ENCODE measurements around the gene CNOT3.

Gene CNOT3

DNA sequence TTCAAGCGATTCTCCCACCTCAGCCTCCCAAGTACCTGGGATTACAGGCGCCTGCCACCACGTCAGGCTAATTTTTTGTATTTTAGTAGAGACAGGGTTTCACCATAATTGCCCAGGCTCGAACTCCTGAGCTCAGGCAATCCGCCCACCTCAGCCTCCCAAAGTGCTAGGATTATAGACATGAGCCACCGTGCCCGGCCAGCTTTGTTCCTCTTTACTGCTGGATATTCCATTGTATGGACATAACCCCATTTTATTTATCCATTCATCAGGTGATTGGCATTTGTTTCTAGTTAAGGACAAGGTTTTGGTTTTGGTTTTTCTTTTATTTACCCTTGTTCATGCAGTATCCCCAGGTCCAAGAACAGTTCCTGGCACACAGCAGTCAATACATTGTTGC, 59.0 kb downstream of the CNOT3 start:
- TF ChIP-seq, protein P1, sequence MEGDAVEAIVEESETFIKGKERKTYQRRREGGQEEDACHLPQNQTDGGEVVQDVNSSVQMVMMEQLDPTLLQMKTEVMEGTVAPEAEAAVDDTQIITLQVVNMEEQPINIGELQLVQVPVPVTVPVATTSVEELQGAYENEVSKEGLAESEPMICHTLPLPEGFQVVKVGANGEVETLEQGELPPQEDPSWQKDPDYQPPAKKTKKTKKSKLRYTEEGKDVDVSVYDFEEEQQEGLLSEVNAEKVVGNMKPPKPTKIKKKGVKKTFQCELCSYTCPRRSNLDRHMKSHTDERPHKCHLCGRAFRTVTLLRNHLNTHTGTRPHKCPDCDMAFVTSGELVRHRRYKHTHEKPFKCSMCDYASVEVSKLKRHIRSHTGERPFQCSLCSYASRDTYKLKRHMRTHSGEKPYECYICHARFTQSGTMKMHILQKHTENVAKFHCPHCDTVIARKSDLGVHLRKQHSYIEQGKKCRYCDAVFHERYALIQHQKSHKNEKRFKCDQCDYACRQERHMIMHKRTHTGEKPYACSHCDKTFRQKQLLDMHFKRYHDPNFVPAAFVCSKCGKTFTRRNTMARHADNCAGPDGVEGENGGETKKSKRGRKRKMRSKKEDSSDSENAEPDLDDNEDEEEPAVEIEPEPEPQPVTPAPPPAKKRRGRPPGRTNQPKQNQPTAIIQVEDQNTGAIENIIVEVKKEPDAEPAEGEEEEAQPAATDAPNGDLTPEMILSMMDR (IDR thresholded peaks at IDR 0.05; ENCODE audit: low read depth, low read length), result no peak
- H3K4me3 ChIP-seq (replicated peaks in 1 of 2; ENCODE audit: low read depth in 2 of 2, low read length in 2 of 2), result no peak overlapping the region
- DNase-seq (ENCODE audit: low read depth in 2 of 2), result no peak

DNA sequence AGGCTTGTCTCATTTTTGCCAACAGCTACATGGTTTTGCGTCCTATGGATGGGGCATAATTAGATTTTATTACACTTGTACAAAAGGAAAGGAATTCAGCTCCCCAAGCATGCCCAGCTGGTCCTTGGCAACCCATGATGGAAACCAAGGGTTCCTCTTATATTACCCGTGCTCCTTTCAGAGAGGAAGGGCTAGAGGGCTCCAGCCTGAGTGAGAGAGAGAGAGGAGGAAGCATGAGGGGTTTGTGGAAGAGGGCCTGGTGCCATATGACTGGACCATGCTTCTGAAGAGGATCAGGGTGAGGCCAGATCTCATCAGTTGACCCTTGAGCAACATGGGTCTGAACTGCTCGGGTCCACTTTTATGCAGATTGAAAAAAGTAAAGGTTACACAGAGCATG, 59.6 kb downstream of the CNOT3 start:
- H3K4me3 ChIP-seq (replicated peaks in 1 of 2; ENCODE audit: low read depth in 2 of 2, low read length in 2 of 2), result no peak overlapping the region
- DNase-seq (ENCODE audit: low read depth in 2 of 2), result no peak
- TF ChIP-seq, protein P1 (IDR thresholded peaks at IDR 0.05; ENCODE audit: low read depth, low read length), result no peak

DNA sequence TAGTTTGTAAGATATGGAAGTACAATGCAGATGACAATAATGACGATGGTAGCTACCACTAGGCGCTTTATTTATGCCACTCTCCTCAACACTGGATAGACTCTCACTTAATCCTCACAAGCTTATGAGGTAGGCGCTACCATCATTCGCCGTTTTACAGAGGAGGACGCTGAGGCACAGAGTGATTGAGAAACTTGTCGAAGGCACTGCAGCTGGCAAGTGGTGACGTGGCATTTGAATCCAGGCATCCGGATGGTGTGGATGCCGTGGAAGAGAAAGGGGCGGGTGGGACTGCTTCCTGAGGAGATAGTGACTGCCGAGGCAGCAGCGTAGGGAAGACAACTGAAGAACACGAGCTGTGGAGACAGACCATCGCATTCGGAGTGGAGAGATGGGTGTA, 61.8 kb downstream of the CNOT3 start:
- no peak for DNase-seq (ENCODE audit: low read depth in 2 of 2)
- TF ChIP-seq, protein P1 (IDR thresholded peaks at IDR 0.05; ENCODE audit: low read depth, low read length), result no peak
- no peak overlapping the region for H3K4me3 ChIP-seq (replicated peaks in 1 of 2; ENCODE audit: low read depth in 2 of 2, low read length in 2 of 2)

DNA sequence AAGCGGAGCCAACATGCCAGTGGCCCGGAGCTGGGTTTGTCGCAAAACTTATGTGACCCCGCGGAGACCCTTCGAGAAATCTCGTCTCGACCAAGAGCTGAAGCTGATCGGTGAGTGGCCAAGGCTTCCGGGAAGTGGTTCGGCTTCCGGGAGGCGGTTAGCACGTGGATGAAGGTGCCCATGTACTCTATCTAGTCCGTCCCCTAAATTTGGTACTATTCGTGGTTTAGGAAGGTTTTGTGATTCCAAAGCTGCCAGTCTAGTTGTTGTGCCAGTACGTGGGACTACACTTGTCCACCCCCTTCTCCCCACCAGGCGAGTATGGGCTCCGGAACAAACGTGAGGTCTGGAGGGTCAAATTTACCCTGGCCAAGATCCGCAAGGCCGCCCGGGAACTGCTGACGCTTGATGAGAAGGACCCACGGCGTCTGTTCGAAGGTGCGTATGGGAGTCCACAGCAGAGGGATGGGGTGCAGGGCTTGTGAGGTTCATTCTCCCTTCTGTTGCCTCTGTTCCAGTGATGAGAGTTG, 63.7 kb downstream of the CNOT3 start:
- TF ChIP-seq, protein P1 (IDR thresholded peaks at IDR 0.05; ENCODE audit: low read depth, low read length), result no peak
- DNase-seq (ENCODE audit: low read depth in 2 of 2), result no peak
- peak overlapping the region; percentile 83 to 88 for H3K4me3 ChIP-seq (replicated peaks in 1 of 2; ENCODE audit: low read depth in 2 of 2, low read length in 2 of 2)

DNA sequence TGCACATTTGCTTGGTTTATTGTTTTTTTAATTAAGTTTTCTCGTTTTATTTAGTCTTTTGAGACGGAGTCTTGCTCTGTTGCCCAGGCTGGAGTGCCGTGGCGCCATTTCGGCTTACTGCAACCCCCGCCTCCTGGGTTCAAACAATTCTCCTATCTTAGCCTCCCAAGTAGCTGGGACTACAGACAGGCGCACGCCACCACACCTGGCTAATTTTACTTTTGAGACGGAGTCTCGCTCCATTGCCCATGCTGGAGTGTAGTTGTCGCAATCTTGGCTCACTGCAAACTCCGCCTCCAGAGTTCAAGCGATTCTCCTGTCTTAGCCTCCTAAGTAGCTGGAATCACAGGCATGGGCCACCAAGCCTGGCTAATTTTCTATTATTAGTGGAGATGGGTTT, 64.4 kb downstream of the CNOT3 start:
- TF ChIP-seq, protein P1 (IDR thresholded peaks at IDR 0.05; ENCODE audit: low read depth, low read length), result no peak
- DNase-seq (ENCODE audit: low read depth in 2 of 2), result peak in 1 of 2 donors; percentile 27
- peak overlapping the region; percentile 83 to 88 for H3K4me3 ChIP-seq (replicated peaks in 1 of 2; ENCODE audit: low read depth in 2 of 2, low read length in 2 of 2)

DNA sequence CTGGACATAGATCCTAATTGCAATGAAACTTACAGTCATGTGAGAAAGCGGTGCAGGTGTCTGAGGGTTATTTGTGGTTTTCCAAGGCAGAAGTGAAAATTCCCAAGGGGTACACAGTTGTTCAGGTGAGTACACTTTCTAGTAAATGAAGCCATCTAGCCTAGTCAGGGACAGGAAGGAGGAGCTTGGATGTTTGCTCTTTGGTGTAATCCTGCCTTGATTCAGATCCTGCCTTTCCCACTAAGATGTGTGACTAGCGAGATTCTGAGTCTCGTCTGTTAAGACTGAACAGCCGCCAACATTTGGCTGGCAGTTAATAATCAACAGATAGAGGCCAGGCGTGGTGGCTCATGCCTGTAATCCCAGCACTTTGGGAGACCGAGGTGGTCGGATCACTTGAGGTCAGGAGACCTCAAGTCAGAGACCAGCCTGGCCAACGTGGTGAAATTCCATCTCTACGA, 65.6 kb downstream of the CNOT3 start:
- TF ChIP-seq, protein P1 (IDR thresholded peaks at IDR 0.05; ENCODE audit: low read depth, low read length), result no peak
- peak overlapping the region in 1 of 2 donors; percentile 2 for H3K4me3 ChIP-seq (replicated peaks in 1 of 2; ENCODE audit: low read depth in 2 of 2, low read length in 2 of 2)
- peak in 1 of 2 donors; percentile 42 for DNase-seq (ENCODE audit: low read depth in 2 of 2)
